Stimulated activated naive B cell treated with anti-CD40 and anti-IgM and Interleukin-4, amounts not matched to agents 10 μg/mL and 1 μg/mL and 100 μg/mL, for 72 hours (primary cell): ENCODE measurements around the gene ZBTB17.
"Not testable (repeated sequence)": the region's sequence is repeated elsewhere in the genome, so short reads cannot be mapped to it uniquely, and the experiment has no call there.

Experiments
- ATAC-seq, 2 donors: fragments of 150-1000 bp; cut with Tn5 transposase; replicated peaks; 2 replicates each; pipeline ENCODE4 v1.10.0; 2021; ENCODE audit warnings: moderate library complexity in 1 of 2
- DNase-seq: peaks from one replicate; pipeline ENCODE4 v3.0.0; 2021
- H3K27ac Mint-ChIP-seq: one replicate; pipeline ENCODE4 v1.8.0; 2022; ENCODE audit warnings: mild to moderate bottlenecking, mixed read lengths
- H3K27me3 Mint-ChIP-seq, 2 donors: one replicate each; pipeline ENCODE4 v1.8.0; 2022; ENCODE audit warnings: mixed read lengths in 2 of 2
- H3K36me3 Mint-ChIP-seq, 2 donors: one replicate each; pipeline ENCODE4 v1.8.0; 2022; ENCODE audit warnings: mixed read lengths in 2 of 2, mild to moderate bottlenecking in 1 of 2
- H3K4me1 Mint-ChIP-seq, 2 donors: one replicate each; pipeline ENCODE4 v1.8.0; 2022; ENCODE audit warnings: mixed read lengths in 2 of 2, mild to moderate bottlenecking in 1 of 2
- H3K4me3 Mint-ChIP-seq, 2 donors: one replicate each; pipeline ENCODE4 v1.8.0; 2022; ENCODE audit warnings: mild to moderate bottlenecking in 2 of 2, mixed read lengths in 2 of 2, moderate library complexity in 1 of 2
- H3K9me3 Mint-ChIP-seq, 2 donors: one replicate each; pipeline ENCODE4 v1.8.0; 2022; ENCODE audit warnings: mixed read lengths in 2 of 2, mild to moderate bottlenecking in 1 of 2

Gene ZBTB17

DNA sequence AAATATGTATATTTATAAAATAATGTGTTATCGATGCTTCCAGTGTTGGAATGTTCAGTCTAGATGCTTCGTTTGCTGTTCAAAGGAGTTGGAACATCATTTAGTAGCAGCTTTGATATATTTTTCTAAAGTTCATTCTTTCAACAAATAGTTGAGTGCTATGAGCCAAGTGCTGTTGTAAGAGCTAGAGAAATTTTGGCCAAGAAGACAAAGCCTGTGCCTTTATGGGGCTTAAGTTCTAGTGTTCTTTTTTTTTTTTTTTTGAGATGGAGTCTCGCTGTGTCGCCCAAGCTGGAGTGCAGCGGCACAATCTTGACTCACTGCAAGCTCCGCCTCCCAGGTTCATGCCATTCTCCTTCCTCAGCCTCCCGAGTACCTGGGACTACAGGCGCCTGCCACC is 49.5 kb downstream of the ZBTB17 start:
- ATAC-seq, H3K9me3 Mint-ChIP-seq, H3K27ac Mint-ChIP-seq, H3K27me3 Mint-ChIP-seq, H3K4me3 Mint-ChIP-seq, DNase-seq: not testable (repeated sequence)
- peaks cover 0 to 11% of the 10 kb centered on the region in 2 donors for H3K4me1 Mint-ChIP-seq
- peaks cover 42 to 55% of the 10 kb centered on the region in 2 donors for H3K36me3 Mint-ChIP-seq

DNA sequence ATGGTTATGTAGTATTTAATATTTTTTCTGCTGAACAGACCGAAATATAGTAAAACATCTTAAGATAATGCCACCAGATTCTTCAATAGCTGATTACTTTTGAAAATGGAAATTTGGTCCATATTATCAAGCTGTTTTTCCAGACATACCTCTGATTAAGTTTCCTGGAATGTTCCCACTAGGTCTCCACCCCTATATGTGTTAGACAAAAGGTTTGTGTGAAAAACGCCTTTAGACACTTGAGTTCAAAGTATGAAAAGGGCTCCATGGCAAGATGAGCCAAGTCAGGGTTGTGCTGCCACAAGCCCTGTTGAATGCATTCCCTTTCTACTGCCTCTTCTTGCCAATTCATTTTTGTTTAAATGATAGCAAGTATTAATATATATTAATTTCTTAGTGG is 52.7 kb downstream of the ZBTB17 start:
- Mint-ChIP-seq H3K9me3 (no peaks in the 10 kb centered on the region), H3K27ac (no peak overlapping the region), H3K36me3 (peaks cover 19 to 36% of the 10 kb centered on the region in 2 donors), H3K4me1 (peaks cover 7 to 13% of the 10 kb centered on the region in 2 donors), H3K27me3 (no peaks in the 10 kb centered on the region), H3K4me3 (no peak overlapping the region)
- ATAC-seq (no peak), DNase-seq (no peak)

DNA sequence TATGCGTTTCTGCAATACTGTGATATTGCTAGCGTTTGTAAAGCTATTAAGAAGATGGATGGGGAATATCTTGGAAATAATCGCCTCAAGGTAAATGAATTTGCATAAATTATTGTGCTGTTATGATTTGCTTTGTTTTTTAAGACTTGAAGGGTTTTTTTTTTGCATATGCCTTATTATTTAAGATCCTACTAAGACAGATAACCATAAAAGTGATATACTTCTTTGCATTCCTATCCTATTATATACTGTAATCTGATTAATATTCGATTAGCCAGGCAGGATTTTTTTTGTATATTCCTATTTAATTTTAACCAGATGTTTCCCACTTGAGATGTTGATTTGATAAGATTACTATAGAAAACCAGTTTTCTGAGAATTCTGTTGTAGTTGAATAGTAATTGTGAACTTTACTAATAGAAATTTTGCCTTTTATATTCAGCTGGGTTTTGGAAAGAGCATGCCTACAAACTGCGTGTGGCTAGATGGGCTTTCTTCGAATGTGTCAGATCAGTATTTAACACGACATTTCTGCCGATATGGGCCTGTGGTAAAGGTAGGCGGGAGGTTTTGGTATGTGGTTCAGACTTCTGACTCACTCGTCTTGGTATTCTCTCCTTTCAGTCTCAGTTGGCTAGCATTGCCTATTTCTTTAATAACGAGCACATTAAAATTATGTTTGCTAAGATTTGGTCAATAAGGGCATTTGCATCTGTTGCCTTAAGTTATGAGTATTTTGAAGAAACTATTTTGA is 56.8 kb downstream of the ZBTB17 start:
- ATAC-seq = peak; percentile 99
- peak; percentile 59 for DNase-seq
- H3K4me1 Mint-ChIP-seq = peaks cover 11 to 38% of the 10 kb centered on the region in 2 donors
- H3K27ac Mint-ChIP-seq = peak overlapping the region; percentile 31
- peak overlapping the region; percentile 10 to 61 for H3K4me3 Mint-ChIP-seq
- no peaks in the 10 kb centered on the region for H3K9me3 Mint-ChIP-seq
- H3K27me3 Mint-ChIP-seq = no peaks in the 10 kb centered on the region
- peaks cover 21 to 38% of the 10 kb centered on the region in 2 donors for H3K36me3 Mint-ChIP-seq

DNA sequence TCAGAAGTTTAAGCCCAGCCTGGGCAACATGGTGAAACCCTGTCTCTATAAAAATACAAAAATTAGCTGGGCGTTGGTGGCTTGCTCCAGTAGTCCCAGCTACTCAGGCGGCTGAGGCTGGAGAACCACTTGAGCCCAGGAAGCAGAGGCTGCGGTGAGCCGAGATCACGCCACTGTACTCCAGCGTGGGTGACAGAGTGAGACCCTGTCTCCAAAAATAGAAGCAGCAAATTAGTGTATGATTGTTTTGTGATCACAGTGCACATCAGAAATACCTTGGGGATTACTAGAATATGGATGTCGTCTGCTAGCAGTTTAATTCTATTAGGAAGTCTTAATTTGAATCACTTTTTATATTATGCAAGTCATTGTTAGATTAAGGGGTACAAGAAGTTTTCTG is 59.0 kb downstream of the ZBTB17 start:
- peak overlapping the region; percentile 81 for H3K27ac Mint-ChIP-seq
- peaks cover 22 to 40% of the 10 kb centered on the region in 2 donors for H3K36me3 Mint-ChIP-seq
- DNase-seq = no peak
- no peaks in the 10 kb centered on the region for H3K27me3 Mint-ChIP-seq
- no peak overlapping the region for H3K4me3 Mint-ChIP-seq
- no peaks in the 10 kb centered on the region for H3K9me3 Mint-ChIP-seq
- H3K4me1 Mint-ChIP-seq = peaks cover 11 to 38% of the 10 kb centered on the region in 2 donors
- peak; percentile 52 to 60 for ATAC-seq

DNA sequence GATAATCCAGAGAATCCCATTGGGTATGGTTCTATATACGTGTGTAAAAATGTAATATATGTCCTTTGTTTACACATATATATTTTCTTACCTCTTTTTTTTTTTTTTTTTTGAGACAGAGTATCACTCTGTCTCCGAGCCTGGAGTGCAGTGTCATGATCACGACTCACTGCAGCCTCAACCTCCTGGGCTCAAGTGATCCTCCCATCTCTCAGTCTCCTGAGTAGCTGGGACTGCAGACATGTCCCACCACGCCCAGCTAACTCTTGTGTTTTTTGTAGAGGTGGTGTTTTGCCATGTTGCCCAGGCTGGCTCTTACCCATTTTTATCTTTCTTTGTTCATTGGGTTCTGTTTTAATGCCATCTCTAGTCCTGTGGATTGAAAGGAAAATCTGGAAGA is 59.5 kb downstream of the ZBTB17 start:
- peak overlapping the region; percentile 81 for H3K27ac Mint-ChIP-seq
- peaks cover 24 to 41% of the 10 kb centered on the region in 2 donors for H3K36me3 Mint-ChIP-seq
- no peaks in the 10 kb centered on the region for H3K27me3 Mint-ChIP-seq
- no peak for ATAC-seq
- peaks cover 11 to 38% of the 10 kb centered on the region in 2 donors for H3K4me1 Mint-ChIP-seq
- no peak overlapping the region for H3K4me3 Mint-ChIP-seq
- H3K9me3 Mint-ChIP-seq = no peaks in the 10 kb centered on the region
- no peak for DNase-seq

DNA sequence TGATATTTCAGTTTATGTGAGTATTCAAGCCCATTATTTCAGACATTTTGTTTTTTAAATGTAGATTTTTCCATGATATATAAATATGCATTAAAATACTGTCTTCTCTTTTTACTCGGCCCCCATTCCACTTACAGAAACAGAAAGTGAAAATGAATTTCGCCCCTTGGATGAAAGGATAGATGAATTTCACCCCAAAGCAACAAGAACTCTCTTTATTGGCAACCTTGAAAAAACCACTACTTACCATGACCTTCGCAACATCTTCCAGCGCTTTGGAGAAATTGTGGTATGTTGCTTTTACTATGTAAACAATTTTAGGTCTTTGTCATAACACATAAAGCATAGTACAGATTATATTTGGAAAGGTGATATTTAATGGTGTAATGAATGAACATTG is 59.9 kb downstream of the ZBTB17 start:
- ATAC-seq (no peak), DNase-seq (no peak)
- H3K9me3 Mint-ChIP-seq = no peaks in the 10 kb centered on the region
- H3K27ac Mint-ChIP-seq = peak overlapping the region; percentile 33
- peaks cover 11 to 38% of the 10 kb centered on the region in 2 donors for H3K4me1 Mint-ChIP-seq
- no peaks in the 10 kb centered on the region for H3K27me3 Mint-ChIP-seq
- H3K4me3 Mint-ChIP-seq = peak overlapping the region; percentile 51 to 54
- peaks cover 24 to 41% of the 10 kb centered on the region in 2 donors for H3K36me3 Mint-ChIP-seq

DNA sequence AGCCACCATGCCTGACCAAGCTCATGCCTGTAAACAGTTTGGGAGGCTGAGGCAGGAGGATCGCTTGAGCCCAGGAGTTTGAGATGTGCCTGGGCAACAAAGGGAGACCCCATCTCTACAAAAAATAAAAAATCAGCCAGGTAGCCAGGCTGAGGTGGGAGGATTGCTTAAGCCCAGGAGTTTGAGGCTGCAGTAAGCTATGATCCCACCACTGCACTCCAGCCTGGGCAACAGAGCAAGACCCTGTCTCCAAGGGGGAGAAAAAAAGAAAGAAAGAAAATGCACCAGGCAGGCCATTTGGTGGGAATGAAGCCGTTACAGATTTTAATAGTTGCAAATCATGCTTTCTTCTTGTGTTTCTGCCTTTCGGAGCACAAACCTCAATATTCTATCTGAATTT is 62.3 kb downstream of the ZBTB17 start:
- not testable (repeated sequence) for H3K27me3 Mint-ChIP-seq, H3K27ac Mint-ChIP-seq, ATAC-seq, DNase-seq, H3K4me3 Mint-ChIP-seq, H3K9me3 Mint-ChIP-seq
- Mint-ChIP-seq H3K4me1 (peaks cover 9 to 29% of the 10 kb centered on the region in 2 donors), H3K36me3 (peaks cover 31 to 43% of the 10 kb centered on the region in 2 donors)

DNA sequence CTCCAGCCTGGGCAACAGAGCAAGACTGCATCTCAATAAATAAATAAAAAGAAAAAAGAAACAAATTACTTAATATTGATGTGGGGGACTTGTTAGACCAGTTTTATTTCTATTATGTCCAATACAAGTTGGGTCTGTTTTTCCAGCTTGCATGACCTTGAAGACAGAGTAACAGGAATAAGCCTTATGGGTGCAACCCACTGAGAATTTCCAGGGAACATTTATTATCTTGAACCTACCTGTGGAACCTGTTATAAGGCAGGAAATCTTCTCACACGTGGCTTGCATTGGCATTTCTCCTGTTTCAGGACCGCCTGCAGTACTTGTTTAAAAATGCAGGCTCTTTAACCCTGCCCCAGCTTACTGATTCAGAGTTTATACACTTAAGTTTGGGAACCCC is 64.0 kb downstream of the ZBTB17 start:
- DNase-seq = no peak
- no peak overlapping the region for H3K4me3 Mint-ChIP-seq
- ATAC-seq = no peak
- no peaks in the 10 kb centered on the region for H3K27me3 Mint-ChIP-seq
- no peak overlapping the region for H3K27ac Mint-ChIP-seq
- H3K4me1 Mint-ChIP-seq = peaks cover 8 to 23% of the 10 kb centered on the region in 2 donors
- no peaks in the 10 kb centered on the region for H3K9me3 Mint-ChIP-seq
- H3K36me3 Mint-ChIP-seq = peaks cover 32 to 39% of the 10 kb centered on the region in 2 donors

DNA sequence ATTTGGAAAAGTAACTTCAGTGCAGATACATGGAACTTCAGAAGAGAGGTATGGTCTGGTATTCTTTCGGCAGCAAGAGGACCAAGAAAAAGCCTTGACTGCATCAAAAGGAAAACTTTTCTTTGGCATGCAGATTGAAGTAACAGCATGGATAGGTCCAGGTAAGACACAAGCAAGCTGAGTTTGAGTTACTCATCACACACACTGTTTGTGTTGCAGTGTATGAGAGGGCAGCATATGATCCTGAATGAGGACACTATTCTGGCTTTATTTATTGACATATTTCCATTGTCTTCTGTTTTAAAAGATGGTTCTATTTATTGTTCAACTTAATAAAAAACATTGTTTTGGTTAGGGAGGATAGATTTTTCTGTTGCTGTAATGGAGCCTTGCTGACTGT is 64.8 kb downstream of the ZBTB17 start:
- Mint-ChIP-seq H3K27ac (no peak overlapping the region), H3K9me3 (no peaks in the 10 kb centered on the region), H3K4me1 (peaks cover 3 to 16% of the 10 kb centered on the region in 2 donors), H3K36me3 (peaks cover 31 to 34% of the 10 kb centered on the region in 2 donors), H3K27me3 (no peaks in the 10 kb centered on the region), H3K4me3 (no peak overlapping the region)
- DNase-seq = no peak
- no peak for ATAC-seq

DNA sequence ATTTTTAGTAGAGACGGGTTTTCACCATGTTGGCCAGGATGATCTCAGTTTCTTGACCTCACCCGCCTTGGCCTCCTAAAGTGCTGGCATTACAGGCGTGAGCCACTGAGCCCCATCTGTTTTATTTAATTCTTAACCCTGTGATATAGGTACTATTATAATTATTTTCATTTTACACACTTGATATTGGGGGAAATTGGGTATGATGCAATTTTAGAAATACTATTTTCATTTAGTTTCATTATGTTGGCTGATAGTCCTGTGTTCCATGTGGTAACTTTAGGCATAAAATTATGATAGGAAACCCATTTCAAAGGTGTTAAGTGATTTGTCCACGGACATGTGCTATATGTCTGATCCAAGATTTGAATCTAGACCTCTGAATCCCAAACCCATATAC is 67.3 kb downstream of the ZBTB17 start:
- peaks cover 21% of the 10 kb centered on the region in 2 donors for H3K36me3 Mint-ChIP-seq
- DNase-seq = no peak
- H3K4me3 Mint-ChIP-seq = no peak overlapping the region
- H3K9me3 Mint-ChIP-seq = no peaks in the 10 kb centered on the region
- no peak for ATAC-seq
- H3K4me1 Mint-ChIP-seq = peaks cover 2 to 6% of the 10 kb centered on the region in 2 donors
- H3K27me3 Mint-ChIP-seq = no peaks in the 10 kb centered on the region
- H3K27ac Mint-ChIP-seq = no peak overlapping the region

DNA sequence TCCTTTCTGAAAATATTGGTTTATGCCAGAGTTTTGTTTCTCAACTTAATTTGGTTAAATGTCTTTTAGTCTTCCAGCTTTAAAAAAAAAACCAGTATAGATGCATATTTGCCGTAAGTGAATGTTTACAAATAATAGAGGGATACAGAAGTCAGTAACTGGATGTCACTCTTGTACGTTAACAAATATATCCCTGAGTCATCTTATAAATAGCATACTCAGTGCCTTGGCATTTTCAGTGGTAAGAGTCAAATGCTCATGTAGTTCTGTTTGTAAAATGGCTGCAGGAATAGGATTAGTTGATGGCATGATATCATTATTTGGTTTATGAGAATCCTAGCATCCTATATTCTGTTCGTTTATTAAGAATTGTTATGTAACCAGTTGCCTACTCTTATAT is 73.0 kb downstream of the ZBTB17 start:
- Mint-ChIP-seq H3K4me3 (no peak overlapping the region), H3K4me1 (peaks cover 10 to 18% of the 10 kb centered on the region in 2 donors), H3K36me3 (peaks cover 12 to 14% of the 10 kb centered on the region in 2 donors), H3K27ac (no peak overlapping the region), H3K27me3 (no peaks in the 10 kb centered on the region), H3K9me3 (no peaks in the 10 kb centered on the region)
- no peak for ATAC-seq
- no peak for DNase-seq

DNA sequence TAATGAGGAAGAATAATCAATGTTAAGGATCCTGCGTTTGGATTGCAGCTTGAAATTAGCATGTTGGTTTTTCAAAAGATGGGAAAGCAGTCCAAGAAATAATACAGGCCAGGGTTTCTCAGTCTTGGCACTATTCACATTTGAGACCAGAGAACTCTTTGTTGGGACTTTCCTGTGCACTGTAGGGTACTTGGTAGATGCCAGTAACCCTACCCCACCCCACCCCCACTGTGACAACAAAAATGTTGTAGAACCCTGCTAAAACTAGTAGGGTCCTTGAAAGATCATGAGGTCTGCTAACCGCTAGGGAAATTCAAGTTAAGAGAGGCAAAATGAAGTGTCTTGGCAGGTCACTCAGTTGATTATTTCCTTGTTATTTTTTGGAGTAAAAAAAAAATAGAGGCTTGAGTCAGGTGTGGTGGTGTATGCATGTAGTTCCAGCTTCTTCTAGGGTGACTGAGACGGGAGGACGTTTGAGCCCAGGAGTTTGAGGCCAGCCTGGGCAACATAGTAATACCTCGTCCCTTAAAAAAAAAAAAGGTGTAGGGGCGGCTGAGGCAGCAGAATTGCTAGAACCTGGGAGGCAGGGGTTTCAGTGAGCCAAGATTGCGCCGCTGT is 75.1 kb downstream of the ZBTB17 start:
- Mint-ChIP-seq H3K27ac (no peak overlapping the region), H3K36me3 (peaks cover 12 to 16% of the 10 kb centered on the region in 2 donors), H3K4me1 (peaks cover 11 to 33% of the 10 kb centered on the region in 2 donors), H3K4me3 (no peak overlapping the region), H3K27me3 (no peaks in the 10 kb centered on the region), H3K9me3 (no peaks in the 10 kb centered on the region)
- no peak for DNase-seq
- no peak for ATAC-seq

DNA sequence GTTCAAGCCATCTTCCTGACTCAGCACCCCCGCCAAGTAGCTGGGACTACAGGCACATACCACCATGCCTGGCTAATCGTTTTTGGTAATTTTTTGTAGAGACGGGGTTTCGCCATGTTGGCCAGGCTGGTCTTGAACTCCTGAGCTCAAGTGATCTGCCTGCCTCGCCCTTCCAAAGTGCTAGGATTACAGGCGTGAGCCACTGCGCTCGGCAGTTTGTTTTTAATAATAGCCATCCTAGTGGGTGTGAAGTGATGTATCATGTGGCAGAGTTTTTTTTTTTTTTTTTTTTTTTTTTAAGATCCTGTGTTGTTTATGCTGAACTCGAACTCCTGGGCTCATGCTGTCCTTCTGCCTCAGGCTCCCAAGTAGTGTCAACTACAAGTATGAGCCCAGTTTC is 76.6 kb downstream of the ZBTB17 start:
- no peak overlapping the region for H3K4me3 Mint-ChIP-seq
- H3K27ac Mint-ChIP-seq = no peak overlapping the region
- H3K9me3 Mint-ChIP-seq = no peaks in the 10 kb centered on the region
- H3K27me3 Mint-ChIP-seq = no peaks in the 10 kb centered on the region
- peaks cover 14 to 33% of the 10 kb centered on the region in 2 donors for H3K4me1 Mint-ChIP-seq
- ATAC-seq (no peak), DNase-seq (no peak)
- peaks cover 12 to 21% of the 10 kb centered on the region in 2 donors for H3K36me3 Mint-ChIP-seq

DNA sequence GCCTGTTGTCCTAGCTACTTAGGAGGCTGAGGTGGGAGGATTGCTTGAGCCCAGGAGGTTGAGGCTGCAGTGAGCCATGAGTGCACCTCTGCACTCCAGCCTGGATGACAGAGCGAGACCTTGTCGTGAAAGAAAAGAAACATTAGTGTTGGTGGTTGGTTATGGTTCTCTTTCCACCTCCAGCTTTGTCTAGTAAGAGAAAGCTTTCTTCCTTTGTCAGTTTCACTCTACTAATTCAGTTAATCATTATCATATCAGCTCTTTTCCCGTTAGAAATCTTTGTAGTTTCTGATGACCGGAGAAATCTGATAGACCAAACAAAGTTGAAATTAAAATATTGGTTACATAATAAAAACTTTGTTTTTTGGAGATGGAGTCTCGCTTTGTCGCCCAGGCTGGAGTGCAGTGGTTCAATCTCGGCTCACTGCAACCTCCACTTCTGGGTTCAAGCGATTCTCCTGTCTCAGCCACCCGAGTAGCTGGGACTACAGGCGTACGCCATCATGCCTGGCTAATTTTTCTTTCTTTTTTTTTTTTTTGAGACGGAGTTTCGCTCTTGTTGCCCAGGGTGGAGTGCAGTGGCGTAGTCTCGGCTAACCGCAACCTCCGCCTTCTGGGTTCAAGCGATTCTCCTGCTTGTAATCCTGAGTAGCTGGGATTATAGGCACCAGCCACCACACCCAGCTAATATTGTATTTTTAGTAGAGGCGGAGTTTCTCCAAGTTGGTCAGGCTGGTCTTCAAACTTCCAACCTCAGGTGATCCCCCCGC is 78.9 kb downstream of the ZBTB17 start:
- not testable (repeated sequence) for H3K27me3 Mint-ChIP-seq, ATAC-seq, H3K4me3 Mint-ChIP-seq, H3K27ac Mint-ChIP-seq, DNase-seq, H3K9me3 Mint-ChIP-seq
- Mint-ChIP-seq H3K4me1 (peaks cover 14 to 37% of the 10 kb centered on the region in 2 donors), H3K36me3 (peaks cover 12 to 26% of the 10 kb centered on the region in 2 donors)
